ENCODE data around the gene MVK. TPM values are rescaled to one million over a fixed set of nuclear protein-coding genes. Genes with fewer than 3 reads are reported as not detected.

Gene MVK
- total and polyA plus RNA-seq, 2 of the 4 experiments (the other 2 are of a cell fraction): 6.6 to 11.5 TPM

DNA sequence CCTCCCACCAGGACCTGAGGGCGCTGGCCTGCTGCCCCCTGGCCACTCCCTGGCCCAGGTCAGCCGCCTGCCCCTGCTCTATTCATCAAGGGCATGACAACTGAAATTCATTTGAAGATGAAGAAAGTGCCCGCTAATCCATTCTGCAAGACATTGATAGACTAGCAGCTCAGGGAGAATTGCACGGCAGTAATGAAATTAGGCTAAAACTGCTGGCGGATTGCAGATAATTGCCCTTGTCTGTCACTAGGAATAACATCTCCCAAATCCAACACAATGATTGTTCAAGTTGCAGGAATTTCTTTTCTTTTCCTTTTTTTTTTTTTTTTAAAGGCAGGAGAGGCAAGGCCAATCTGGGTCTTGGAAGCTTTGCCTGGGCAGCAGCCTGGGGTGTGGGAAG, 44.5 kb downstream of the MVK start:
- no peaks in the 10 kb centered on the region for H3K9me1 ChIP-seq (ENCODE audit: insufficient read depth, low read length)
- H3K56ac ChIP-seq (ENCODE audit: extremely low read depth, insufficient read depth, low read length): no peak overlapping the region
- dilution Hi-C loops (cut with HindIII; ENCODE audit: low sequenced_read_pairs, unreplicated experiment) (no loop called here), intact Hi-C loops (cut with micrococcal nuclease) (no loop called here), in situ Hi-C loops (cut with MboI; ENCODE audit: low sequenced_read_pairs) (no loop called here)
- H3K27ac ChIP-seq (ENCODE audit: insufficient read depth, low read length): no peak overlapping the region
- BruUV-seq (replicated peaks): no TSS peak
- H2AK9ac ChIP-seq (replicated peaks; ENCODE audit: low read depth, low read length, poor library complexity): peak overlapping the region; percentile 55
- WGBS, 2 experiments (ENCODE audit: extremely low coverage in 2 of 2, insufficient read length in 1 of 2): no CpG with 5 or more reads among the region's 5 CpGs
- no peak overlapping the region for H2BK120ac ChIP-seq (ENCODE audit: low read depth, low read length)
- H3K9me3 ChIP-seq (ENCODE audit: control insufficient read depth, insufficient read depth, low read length): no peaks in the 10 kb centered on the region; the same call in 1 of the 2 replicates
- ChIA-PET POLR2A (ENCODE audit: unreplicated experiment) (no interaction called here), CTCF (no interaction called here)
- H3K4me3 ChIP-seq (ENCODE audit: insufficient read depth, low read depth, low read length): no peak overlapping the region
- H2AK5ac ChIP-seq (ENCODE audit: low read depth, low read length): no peak overlapping the region
- H3K4ac ChIP-seq (ENCODE audit: low read depth, low read length): no peak overlapping the region
- no peak overlapping the region for H3K14ac ChIP-seq (replicated peaks; ENCODE audit: low read depth, low read length)
- H2AFZ ChIP-seq (replicated peaks; ENCODE audit: low read length, poor library complexity): no peak overlapping the region
- H4K5ac ChIP-seq (ENCODE audit: low read depth, low read length): no peak overlapping the region
- H3K4me1 ChIP-seq (ENCODE audit: control insufficient read depth, insufficient read depth, low read length): no peaks in the 10 kb centered on the region
- peaks cover 59% of the 10 kb centered on the region for H3K27me3 ChIP-seq (ENCODE audit: control insufficient read depth, insufficient read depth, low read length)
- ATAC-seq (ENCODE audit: low read depth) (no peak), DNase-seq (no peak)
- no peak overlapping the region for H3K18ac ChIP-seq (ENCODE audit: low read depth, low read length)
- no peak overlapping the region for H3K4me2 ChIP-seq (ENCODE audit: low read depth, low read length)
- no peak overlapping the region for H4K91ac ChIP-seq (ENCODE audit: insufficient read depth, low read depth, low read length)
- TF ChIP-seq MAFK (IDR thresholded peaks at IDR 0.05; ENCODE audit: low read depth, low read length) (no peak), BHLHE40 (IDR thresholded peaks at IDR 0.05; ENCODE audit: low read depth, low read length) (no peak), RFX5 (IDR thresholded peaks at IDR 0.05; ENCODE audit: low read depth, low read length) (no peak), MXI1 (IDR thresholded peaks at IDR 0.05; ENCODE audit: borderline replicate concordance, low read depth, low read length) (no peak), CEBPB (IDR thresholded peaks at IDR 0.05; ENCODE audit: low read depth, low read length) (no peak), NFE2L2 (IDR thresholded peaks at IDR 0.05; ENCODE audit: low read depth, low read length) (no peak), FOS (IDR thresholded peaks at IDR 0.05; ENCODE audit: low read depth, low read length) (no peak), POLR2A (IDR thresholded peaks at IDR 0.05; ENCODE audit: low read depth, low read length) (no peak), SMC3 (IDR thresholded peaks at IDR 0.05; ENCODE audit: low read depth, low read length) (no peak), MAZ (IDR thresholded peaks at IDR 0.05; ENCODE audit: borderline replicate concordance, low read depth, low read length) (no peak), RCOR1 (IDR thresholded peaks at IDR 0.05; ENCODE audit: insufficient replicate concordance, low read length) (no peak), RAD21 (IDR thresholded peaks at IDR 0.05; ENCODE audit: low read length) (no peak), CHD1 (IDR thresholded peaks at IDR 0.05; ENCODE audit: low read depth, low read length) (no peak)
- TF ChIP-seq, protein P1, sequence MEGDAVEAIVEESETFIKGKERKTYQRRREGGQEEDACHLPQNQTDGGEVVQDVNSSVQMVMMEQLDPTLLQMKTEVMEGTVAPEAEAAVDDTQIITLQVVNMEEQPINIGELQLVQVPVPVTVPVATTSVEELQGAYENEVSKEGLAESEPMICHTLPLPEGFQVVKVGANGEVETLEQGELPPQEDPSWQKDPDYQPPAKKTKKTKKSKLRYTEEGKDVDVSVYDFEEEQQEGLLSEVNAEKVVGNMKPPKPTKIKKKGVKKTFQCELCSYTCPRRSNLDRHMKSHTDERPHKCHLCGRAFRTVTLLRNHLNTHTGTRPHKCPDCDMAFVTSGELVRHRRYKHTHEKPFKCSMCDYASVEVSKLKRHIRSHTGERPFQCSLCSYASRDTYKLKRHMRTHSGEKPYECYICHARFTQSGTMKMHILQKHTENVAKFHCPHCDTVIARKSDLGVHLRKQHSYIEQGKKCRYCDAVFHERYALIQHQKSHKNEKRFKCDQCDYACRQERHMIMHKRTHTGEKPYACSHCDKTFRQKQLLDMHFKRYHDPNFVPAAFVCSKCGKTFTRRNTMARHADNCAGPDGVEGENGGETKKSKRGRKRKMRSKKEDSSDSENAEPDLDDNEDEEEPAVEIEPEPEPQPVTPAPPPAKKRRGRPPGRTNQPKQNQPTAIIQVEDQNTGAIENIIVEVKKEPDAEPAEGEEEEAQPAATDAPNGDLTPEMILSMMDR (conservative IDR thresholded peaks at IDR 0.05; ENCODE audit: low read depth, low read length): no peak
- TF ChIP-seq, protein P2, sequence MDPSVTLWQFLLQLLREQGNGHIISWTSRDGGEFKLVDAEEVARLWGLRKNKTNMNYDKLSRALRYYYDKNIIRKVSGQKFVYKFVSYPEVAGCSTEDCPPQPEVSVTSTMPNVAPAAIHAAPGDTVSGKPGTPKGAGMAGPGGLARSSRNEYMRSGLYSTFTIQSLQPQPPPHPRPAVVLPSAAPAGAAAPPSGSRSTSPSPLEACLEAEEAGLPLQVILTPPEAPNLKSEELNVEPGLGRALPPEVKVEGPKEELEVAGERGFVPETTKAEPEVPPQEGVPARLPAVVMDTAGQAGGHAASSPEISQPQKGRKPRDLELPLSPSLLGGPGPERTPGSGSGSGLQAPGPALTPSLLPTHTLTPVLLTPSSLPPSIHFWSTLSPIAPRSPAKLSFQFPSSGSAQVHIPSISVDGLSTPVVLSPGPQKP (IDR thresholded peaks at IDR 0.05; ENCODE audit: borderline replicate concordance, low read depth, low read length): no peak
- TF ChIP-seq, protein P3, sequence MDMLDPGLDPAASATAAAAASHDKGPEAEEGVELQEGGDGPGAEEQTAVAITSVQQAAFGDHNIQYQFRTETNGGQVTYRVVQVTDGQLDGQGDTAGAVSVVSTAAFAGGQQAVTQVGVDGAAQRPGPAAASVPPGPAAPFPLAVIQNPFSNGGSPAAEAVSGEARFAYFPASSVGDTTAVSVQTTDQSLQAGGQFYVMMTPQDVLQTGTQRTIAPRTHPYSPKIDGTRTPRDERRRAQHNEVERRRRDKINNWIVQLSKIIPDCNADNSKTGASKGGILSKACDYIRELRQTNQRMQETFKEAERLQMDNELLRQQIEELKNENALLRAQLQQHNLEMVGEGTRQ (IDR thresholded peaks at IDR 0.05; ENCODE audit: low read depth, low read length): no peak
- H4K20me1 ChIP-seq (ENCODE audit: insufficient read depth, low read length): no peaks in the 10 kb centered on the region
- no peaks in the 10 kb centered on the region for H3K79me1 ChIP-seq (ENCODE audit: low read depth in 1 of 2, low read length in 2 of 2)
- no peak overlapping the region for H3K23ac ChIP-seq (ENCODE audit: low read depth, low read length)
- H2BK20ac ChIP-seq (ENCODE audit: low read depth, low read length): no peak overlapping the region
- H4K8ac ChIP-seq (ENCODE audit: low read depth in 2 of 2, low read length in 2 of 2): no peak overlapping the region
- no peak overlapping the region for H2BK15ac ChIP-seq (ENCODE audit: low read depth, low read length)
- no peak overlapping the region for H2BK5ac ChIP-seq (ENCODE audit: low read depth, low read length, poor library complexity, severe bottlenecking)
- no peaks in the 10 kb centered on the region for H3K36me3 ChIP-seq (ENCODE audit: control insufficient read depth, insufficient read depth, low read length)
- H3K9ac ChIP-seq (ENCODE audit: low read depth, low read length): no peak overlapping the region
